Activated T-helper 2 cell treated with anti-CD3 and anti-CD28 coated beads, Interferon-gamma antibody, Interleukin-2, Interleukin-4, amounts not matched to agents 10 μg/mL and 5 μg/mL and 100 μg/mL, durations not matched to agents 14 hours and 24 hours and 36 hours (primary cell): ENCODE measurements around the gene CHD3. TPM values are rescaled to one million over a fixed set of nuclear protein-coding genes. Genes with fewer than 3 reads are reported as not detected.

Experiments
- total RNA-seq: library from RNA; stranded (reverse); gene quantifications from 2 replicates; pipeline ENCODE4 v1.2.3, GENCODE V29; 2022

CHD3 gene
- total RNA-seq, 1 donor from 2014 or later, result 158 TPM

Other genes starting within 250 kb of the CHD3 start
- 0.32 and 0.37 TPM in 2 replicates for gene ATP1B2, start 237.9 kb upstream of the CHD3 start, total RNA-seq
- 165 and 174 TPM in 2 replicates for gene TP53, start 201.3 kb upstream of the CHD3 start, total RNA-seq
- 33.2 and 34.5 TPM in 2 replicates for gene WRAP53, start 200.3 kb upstream of the CHD3 start, total RNA-seq
- gene EFNB3, start 183.6 kb upstream of the CHD3 start, total RNA-seq, result not detected in 2 replicates
- gene DNAH2, start 171.0 kb upstream of the CHD3 start, total RNA-seq, result not detected in 2 replicates
- gene KDM6B, start 54.6 kb upstream of the CHD3 start, total RNA-seq, result 96.0 and 99.6 TPM in 2 replicates
- gene TMEM88, start 33.7 kb upstream of the CHD3 start, total RNA-seq, result 4.1 and 6.1 TPM in 2 replicates
- 52.6 and 53.0 TPM in 2 replicates for gene NAA38, start 31.2 kb upstream of the CHD3 start, total RNA-seq
- 8.8 and 10.5 TPM in 2 replicates for gene CYB5D1, start 30.8 kb upstream of the CHD3 start, total RNA-seq
- 4.8 and 5.0 TPM in 2 replicates for gene RNF227, start 27.5 kb downstream of the CHD3 start, total RNA-seq
- gene KCNAB3, start 41.1 kb downstream of the CHD3 start, total RNA-seq, result 9.9 and 11.3 TPM in 2 replicates
- gene TRAPPC1, start 43.2 kb downstream of the CHD3 start, total RNA-seq, result 156 and 190 TPM in 2 replicates
- 60.0 and 60.3 TPM in 2 replicates for gene CNTROB, start 43.4 kb downstream of the CHD3 start, total RNA-seq
- not detected in 2 replicates for gene GUCY2D, start 113.8 kb downstream of the CHD3 start, total RNA-seq
- gene ALOX15B, start 150.3 kb downstream of the CHD3 start, total RNA-seq, result not detected in 2 replicates
- gene ALOX12B, start 198.9 kb downstream of the CHD3 start, total RNA-seq, result 0.87 and 1.4 TPM in 2 replicates
- not detected in 2 replicates for gene ALOXE3, start 229.7 kb downstream of the CHD3 start, total RNA-seq
- 2.4 and 3.1 TPM in 2 replicates for gene HES7, start 235.3 kb downstream of the CHD3 start, total RNA-seq